Measurements from ENCODE around the gene S100A13.

The S100A13 gene

GRCh38 chr1:153610811-153611301 is 16.4 kb downstream of the S100A13 start:
- peak overlapping the region; percentile 92 for H3K4me3 ChIP-seq (ENCODE audit: low read length)
- no peaks in the 10 kb centered on the region for H3K27me3 ChIP-seq (ENCODE audit: control insufficient read depth, insufficient read depth, low read length)
- peaks cover 42% of the 10 kb centered on the region for H3K4me1 ChIP-seq (ENCODE audit: control insufficient read depth, insufficient read depth, low read length)
- peak overlapping the region; percentile 90 for H3K9ac ChIP-seq (ENCODE audit: low read depth, low read length)
- no peaks in the 10 kb centered on the region for H3K9me3 ChIP-seq (replicated peaks; ENCODE audit: low read length)
- H3K4me2 ChIP-seq (ENCODE audit: low read length): peak overlapping the region; percentile 94
- H3K36me3 ChIP-seq (ENCODE audit: insufficient read depth, low read length): peaks cover 35% of the 10 kb centered on the region

GRCh38 chr1:153610334-153610733 is 17.0 kb downstream of the S100A13 start:
- Histone ChIP-seq H3K27me3 (ENCODE audit: control insufficient read depth, insufficient read depth, low read length) (no peaks in the 10 kb centered on the region), H3K9me3 (replicated peaks; ENCODE audit: low read length) (no peaks in the 10 kb centered on the region), H3K9ac (ENCODE audit: low read depth, low read length) (peak overlapping the region; percentile 90), H3K36me3 (ENCODE audit: insufficient read depth, low read length) (peaks cover 38% of the 10 kb centered on the region), H3K4me1 (ENCODE audit: control insufficient read depth, insufficient read depth, low read length) (peaks cover 42% of the 10 kb centered on the region), H3K4me2 (ENCODE audit: low read length) (peak overlapping the region; percentile 94), H3K4me3 (ENCODE audit: low read length) (peak overlapping the region; percentile 92)

GRCh38 chr1:153609585-153609907 is 17.8 kb downstream of the S100A13 start:
- H3K9me3 ChIP-seq (replicated peaks; ENCODE audit: low read length): no peaks in the 10 kb centered on the region
- peak overlapping the region; percentile 92 for H3K4me3 ChIP-seq (ENCODE audit: low read length)
- H3K36me3 ChIP-seq (ENCODE audit: insufficient read depth, low read length): peaks cover 46% of the 10 kb centered on the region
- peak overlapping the region; percentile 90 for H3K9ac ChIP-seq (ENCODE audit: low read depth, low read length)
- no peaks in the 10 kb centered on the region for H3K27me3 ChIP-seq (ENCODE audit: control insufficient read depth, insufficient read depth, low read length)
- H3K4me1 ChIP-seq (ENCODE audit: control insufficient read depth, insufficient read depth, low read length): peaks cover 42% of the 10 kb centered on the region
- H3K4me2 ChIP-seq (ENCODE audit: low read length): peak overlapping the region; percentile 94

- Histone ChIP-seq H3K4me1 (ENCODE audit: control insufficient read depth, insufficient read depth, low read length) (peaks cover 42% of the 10 kb centered on the region), H3K36me3 (ENCODE audit: insufficient read depth, low read length) (peaks cover 46% of the 10 kb centered on the region), H3K9ac (ENCODE audit: low read depth, low read length) (peak overlapping the region; percentile 90), H3K4me2 (ENCODE audit: low read length) (peak overlapping the region; percentile 94), H3K4me3 (ENCODE audit: low read length) (peak overlapping the region; percentile 92), H3K9me3 (replicated peaks; ENCODE audit: low read length) (no peaks in the 10 kb centered on the region), H3K27me3 (ENCODE audit: control insufficient read depth, insufficient read depth, low read length) (no peaks in the 10 kb centered on the region)
These were observed 18.3 kb downstream of the S100A13 start for GRCh38 chr1:153608742-153609584.

GRCh38 chr1:153608089-153608682 is 19.1 kb downstream of the S100A13 start:
- Histone ChIP-seq H3K4me3 (ENCODE audit: low read length) (peak overlapping the region; percentile 92), H3K9ac (ENCODE audit: low read depth, low read length) (peak overlapping the region; percentile 90), H3K36me3 (ENCODE audit: insufficient read depth, low read length) (peaks cover 46% of the 10 kb centered on the region), H3K9me3 (replicated peaks; ENCODE audit: low read length) (no peaks in the 10 kb centered on the region), H3K4me2 (ENCODE audit: low read length) (peak overlapping the region; percentile 94), H3K4me1 (ENCODE audit: control insufficient read depth, insufficient read depth, low read length) (peaks cover 38% of the 10 kb centered on the region), H3K27me3 (ENCODE audit: control insufficient read depth, insufficient read depth, low read length) (no peaks in the 10 kb centered on the region)

GRCh38 chr1:153607381-153607780 is 19.9 kb downstream of the S100A13 start:
- Histone ChIP-seq H3K9me3 (replicated peaks; ENCODE audit: low read length) (no peaks in the 10 kb centered on the region), H3K4me3 (ENCODE audit: low read length) (peak overlapping the region; percentile 92), H3K36me3 (ENCODE audit: insufficient read depth, low read length) (peaks cover 46% of the 10 kb centered on the region), H3K27me3 (ENCODE audit: control insufficient read depth, insufficient read depth, low read length) (no peaks in the 10 kb centered on the region), H3K4me1 (ENCODE audit: control insufficient read depth, insufficient read depth, low read length) (peaks cover 36% of the 10 kb centered on the region), H3K4me2 (ENCODE audit: low read length) (peak overlapping the region; percentile 94), H3K9ac (ENCODE audit: low read depth, low read length) (peak overlapping the region; percentile 90)

- Histone ChIP-seq H3K4me3 (ENCODE audit: low read length) (no peak overlapping the region), H3K9me3 (replicated peaks; ENCODE audit: low read length) (no peaks in the 10 kb centered on the region), H3K4me1 (ENCODE audit: control insufficient read depth, insufficient read depth, low read length) (peaks cover 36% of the 10 kb centered on the region), H3K9ac (ENCODE audit: low read depth, low read length) (no peak overlapping the region), H3K36me3 (ENCODE audit: insufficient read depth, low read length) (peaks cover 43% of the 10 kb centered on the region), H3K27me3 (ENCODE audit: control insufficient read depth, insufficient read depth, low read length) (no peaks in the 10 kb centered on the region), H3K4me2 (ENCODE audit: low read length) (no peak overlapping the region)
These were observed 21.1 kb downstream of the S100A13 start for GRCh38 chr1:153606194-153606593.

- no peak overlapping the region for H3K4me3 ChIP-seq (ENCODE audit: low read length)
- H3K4me2 ChIP-seq (ENCODE audit: low read length): no peak overlapping the region
- H3K4me1 ChIP-seq (ENCODE audit: control insufficient read depth, insufficient read depth, low read length): peaks cover 26% of the 10 kb centered on the region
- no peaks in the 10 kb centered on the region for H3K27me3 ChIP-seq (ENCODE audit: control insufficient read depth, insufficient read depth, low read length)
- peaks cover 36% of the 10 kb centered on the region for H3K36me3 ChIP-seq (ENCODE audit: insufficient read depth, low read length)
- no peaks in the 10 kb centered on the region for H3K9me3 ChIP-seq (replicated peaks; ENCODE audit: low read length)
- H3K9ac ChIP-seq (ENCODE audit: low read depth, low read length): no peak overlapping the region
These were observed 24.6 kb downstream of the S100A13 start for GRCh38 chr1:153602749-153603148.

- Histone ChIP-seq H3K4me3 (ENCODE audit: low read length) (no peak overlapping the region), H3K36me3 (ENCODE audit: insufficient read depth, low read length) (peaks cover 9% of the 10 kb centered on the region), H3K4me1 (ENCODE audit: control insufficient read depth, insufficient read depth, low read length) (peaks cover 29% of the 10 kb centered on the region), H3K27me3 (ENCODE audit: control insufficient read depth, insufficient read depth, low read length) (no peaks in the 10 kb centered on the region), H3K4me2 (ENCODE audit: low read length) (no peak overlapping the region), H3K9me3 (replicated peaks; ENCODE audit: low read length) (no peaks in the 10 kb centered on the region), H3K9ac (ENCODE audit: low read depth, low read length) (peak overlapping the region; percentile 29)
These were observed 27.5 kb downstream of the S100A13 start for GRCh38 chr1:153599847-153600246.

GRCh38 chr1:153598309-153599172 is 28.8 kb downstream of the S100A13 start:
- peak overlapping the region; percentile 71 for H3K9ac ChIP-seq (ENCODE audit: low read depth, low read length)

GRCh38 chr1:153597206-153597605 is 30.1 kb downstream of the S100A13 start:
- no peaks in the 10 kb centered on the region for H3K27me3 ChIP-seq (ENCODE audit: control insufficient read depth, insufficient read depth, low read length)
- H3K9ac ChIP-seq (ENCODE audit: low read depth, low read length): no peak overlapping the region
- no peaks in the 10 kb centered on the region for H3K9me3 ChIP-seq (replicated peaks; ENCODE audit: low read length)
- peaks cover 29% of the 10 kb centered on the region for H3K4me1 ChIP-seq (ENCODE audit: control insufficient read depth, insufficient read depth, low read length)
- no peak overlapping the region for H3K4me3 ChIP-seq (ENCODE audit: low read length)
- H3K4me2 ChIP-seq (ENCODE audit: low read length): peak overlapping the region; percentile 18
- peaks cover 6% of the 10 kb centered on the region for H3K36me3 ChIP-seq (ENCODE audit: insufficient read depth, low read length)

More at GRCh38 chr1:153598309-153599172, 28.8 kb downstream of the S100A13 start:
- no peaks in the 10 kb centered on the region for H3K9me3 ChIP-seq (replicated peaks; ENCODE audit: low read length)
- peaks cover 29% of the 10 kb centered on the region for H3K4me1 ChIP-seq (ENCODE audit: control insufficient read depth, insufficient read depth, low read length)
- no peak overlapping the region for H3K4me3 ChIP-seq (ENCODE audit: low read length)
- H3K4me2 ChIP-seq (ENCODE audit: low read length): no peak overlapping the region
- no peaks in the 10 kb centered on the region for H3K27me3 ChIP-seq (ENCODE audit: control insufficient read depth, insufficient read depth, low read length)
- peaks cover 6% of the 10 kb centered on the region for H3K36me3 ChIP-seq (ENCODE audit: insufficient read depth, low read length)
